Astrocyte (in vitro differentiated cells and primary cell): Measurements from ENCODE around the gene PPM1N. TPM values are rescaled to one million over a fixed set of nuclear protein-coding genes. Genes with fewer than 3 reads are reported as not detected.

Experiments
- DNase-seq: peaks from one replicate; pipeline ENCODE4 v3.0.0-alpha.2; 2010; ENCODE audit warnings: low read depth
- FAIRE-seq: peaks from 2 replicates; lab custom pipeline; 2011; peaks lifted over from hg19 to GRCh38; lab: Jason Lieb, UNC
- H2AFZ ChIP-seq: 2 replicates; pipeline ENCODE4 v1.6.0; 2012; ENCODE audit warnings: low read depth, low read length, inconsistent platforms
- H3K27ac ChIP-seq: 2 replicates; pipeline ENCODE4 v1.5.1; 2011; ENCODE audit warnings: low read depth, low read length, inconsistent platforms
- H3K27me3 ChIP-seq: 2 replicates; pipeline ENCODE4 v1.6.0; 2011; ENCODE audit warnings: low read length, inconsistent platforms; ENCODE audit not compliant: insufficient read depth
- H3K36me3 ChIP-seq: 2 replicates; pipeline ENCODE4 v1.5.1; 2011; ENCODE audit warnings: low read length, inconsistent platforms; ENCODE audit not compliant: insufficient read depth
- H3K4me1 ChIP-seq: 2 replicates; pipeline ENCODE4 v1.5.1; 2011; ENCODE audit warnings: low read length, inconsistent platforms; ENCODE audit not compliant: insufficient read depth
- H3K4me2 ChIP-seq: 2 replicates; pipeline ENCODE4 v1.6.0; 2012; ENCODE audit warnings: low read length, inconsistent platforms
- H3K4me3 ChIP-seq: 2 replicates; pipeline ENCODE4 v1.5.1; 2011; ENCODE audit warnings: low read depth, mild to moderate bottlenecking, low read length, inconsistent platforms; ENCODE audit not compliant: insufficient read depth
- H3K79me2 ChIP-seq: 2 replicates; pipeline ENCODE4 v1.6.0; 2012; ENCODE audit warnings: mild to moderate bottlenecking, low read length, inconsistent platforms; ENCODE audit not compliant: insufficient read depth
- H3K9ac ChIP-seq: 2 replicates; pipeline ENCODE4 v1.6.0; 2012; ENCODE audit warnings: mild to moderate bottlenecking, low read length, inconsistent platforms
- H3K9me3 ChIP-seq: 2 replicates; pipeline ENCODE4 v1.5.1; 2012; ENCODE audit warnings: low read depth, mild to moderate bottlenecking, low read length, inconsistent platforms; ENCODE audit not compliant: insufficient read depth
- H4K20me1 ChIP-seq: 2 replicates; pipeline ENCODE4 v1.6.0; 2012; ENCODE audit warnings: low read length, inconsistent platforms; ENCODE audit not compliant: insufficient read depth
- H3K27ac Mint-ChIP-seq: one replicate; pipeline ENCODE4 v1.8.0; 2021; ENCODE audit warnings: mild to moderate bottlenecking, mixed read lengths; ENCODE audit not compliant: unreplicated experiment
- H3K27me3 Mint-ChIP-seq: one replicate; pipeline ENCODE4 v1.8.0; 2021; ENCODE audit warnings: low read depth, mixed read lengths; ENCODE audit not compliant: unreplicated experiment
- H3K36me3 Mint-ChIP-seq: one replicate; pipeline ENCODE4 v1.8.0; 2021; ENCODE audit warnings: low read depth, mixed read lengths; ENCODE audit not compliant: unreplicated experiment
- H3K4me1 Mint-ChIP-seq: one replicate; pipeline ENCODE4 v1.8.0; 2021; ENCODE audit warnings: low read depth, mixed read lengths; ENCODE audit not compliant: unreplicated experiment
- H3K4me3 Mint-ChIP-seq: one replicate; pipeline ENCODE4 v1.8.0; 2021; ENCODE audit warnings: mild to moderate bottlenecking, moderate library complexity, mixed read lengths; ENCODE audit not compliant: unreplicated experiment
- H3K9me3 Mint-ChIP-seq: one replicate; pipeline ENCODE4 v1.8.0; 2021; ENCODE audit warnings: mild to moderate bottlenecking, mixed read lengths; ENCODE audit not compliant: unreplicated experiment
- EZH2 ChIP-seq: IDR thresholded peaks from 2 replicates; pipeline ENCODE4 v1.6.1; 2012; ENCODE audit warnings: mild to moderate bottlenecking, low read length, inconsistent platforms; ENCODE audit not compliant: insufficient read depth
- total RNA-seq: library from RNA; stranded (reverse); gene quantifications from 2 replicates; pipeline ENCODE4 v1.2.1, GENCODE V29; 2021
- TF ChIP-seq, protein P1 (sequence below): IDR thresholded peaks from 2 replicates; pipeline ENCODE4 v1.5.1; 2011; ENCODE audit warnings: low read depth, mild to moderate bottlenecking, inconsistent platforms, low read length, moderate library complexity; ENCODE audit not compliant: insufficient read depth

The PPM1N gene
- total RNA-seq, 1 donor from 2014 or later = 1.3 TPM

DNA sequence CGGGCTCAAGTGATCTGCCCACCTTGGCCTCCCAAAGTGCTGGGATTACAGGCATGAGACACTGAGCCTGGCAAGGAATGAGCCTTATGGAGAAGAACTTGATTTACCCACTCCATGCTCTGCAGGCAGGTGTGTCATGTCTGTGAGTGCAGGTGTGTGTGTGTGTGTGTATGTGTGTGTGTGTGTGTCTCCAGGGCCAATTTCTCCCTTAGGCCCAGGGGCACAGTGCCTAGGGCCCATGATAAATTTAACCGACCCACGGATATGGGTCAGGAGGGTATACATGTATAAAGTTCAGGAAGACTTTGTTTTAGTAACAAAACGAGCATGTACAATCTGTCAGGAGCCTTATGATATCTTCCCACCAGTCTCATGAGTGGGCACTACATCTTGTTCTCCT is 35.0 kb upstream of the PPM1N start:
- Histone ChIP-seq H3K4me2 (no peak overlapping the region), H3K4me1 (peaks cover 8% of the 10 kb centered on the region), H3K27me3 (no peaks in the 10 kb centered on the region), H3K9me3 (no peaks in the 10 kb centered on the region), H3K79me2 (no peaks in the 10 kb centered on the region), H4K20me1 (peaks cover 3% of the 10 kb centered on the region), H3K4me3 (no peak overlapping the region), H2AFZ (no peak overlapping the region), H3K27ac (no peak overlapping the region), H3K9ac (no peak overlapping the region), H3K36me3 (no peaks in the 10 kb centered on the region)
- Mint-ChIP-seq H3K27ac (no peak overlapping the region), H3K9me3 (no peaks in the 10 kb centered on the region), H3K4me1 (no peaks in the 10 kb centered on the region), H3K36me3 (no peaks in the 10 kb centered on the region), H3K27me3 (peaks cover 4% of the 10 kb centered on the region), H3K4me3 (no peak overlapping the region)
- FAIRE-seq (no peak), DNase-seq (no peak)
- TF ChIP-seq, protein P1, sequence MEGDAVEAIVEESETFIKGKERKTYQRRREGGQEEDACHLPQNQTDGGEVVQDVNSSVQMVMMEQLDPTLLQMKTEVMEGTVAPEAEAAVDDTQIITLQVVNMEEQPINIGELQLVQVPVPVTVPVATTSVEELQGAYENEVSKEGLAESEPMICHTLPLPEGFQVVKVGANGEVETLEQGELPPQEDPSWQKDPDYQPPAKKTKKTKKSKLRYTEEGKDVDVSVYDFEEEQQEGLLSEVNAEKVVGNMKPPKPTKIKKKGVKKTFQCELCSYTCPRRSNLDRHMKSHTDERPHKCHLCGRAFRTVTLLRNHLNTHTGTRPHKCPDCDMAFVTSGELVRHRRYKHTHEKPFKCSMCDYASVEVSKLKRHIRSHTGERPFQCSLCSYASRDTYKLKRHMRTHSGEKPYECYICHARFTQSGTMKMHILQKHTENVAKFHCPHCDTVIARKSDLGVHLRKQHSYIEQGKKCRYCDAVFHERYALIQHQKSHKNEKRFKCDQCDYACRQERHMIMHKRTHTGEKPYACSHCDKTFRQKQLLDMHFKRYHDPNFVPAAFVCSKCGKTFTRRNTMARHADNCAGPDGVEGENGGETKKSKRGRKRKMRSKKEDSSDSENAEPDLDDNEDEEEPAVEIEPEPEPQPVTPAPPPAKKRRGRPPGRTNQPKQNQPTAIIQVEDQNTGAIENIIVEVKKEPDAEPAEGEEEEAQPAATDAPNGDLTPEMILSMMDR = no peak
- TF ChIP-seq EZH2 = no peak

DNA sequence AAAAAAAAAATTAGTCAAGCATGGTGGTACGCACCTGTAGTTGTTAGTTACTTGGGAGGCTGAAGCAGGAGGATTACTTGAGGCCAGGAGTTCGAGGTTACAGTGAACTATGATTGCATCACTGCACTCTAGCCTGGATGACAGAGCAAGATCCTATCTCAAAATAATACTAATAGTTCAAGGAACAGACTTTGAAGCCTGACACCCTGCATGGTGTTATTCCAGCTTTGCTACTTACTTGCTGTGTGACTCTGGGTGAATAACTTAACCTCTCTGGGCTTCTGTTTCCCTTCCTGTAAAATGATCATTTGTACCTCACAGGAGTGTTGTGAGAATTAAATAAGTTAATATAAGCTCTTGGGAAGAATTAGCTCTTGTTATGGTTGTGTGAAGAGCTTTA is 34.0 kb upstream of the PPM1N start:
- no peaks in the 10 kb centered on the region for H3K36me3 Mint-ChIP-seq
- Histone ChIP-seq H3K27me3 (no peaks in the 10 kb centered on the region), H3K9ac (no peak overlapping the region), H3K4me3 (no peak overlapping the region), H3K4me1 (peaks cover 11% of the 10 kb centered on the region), H4K20me1 (peaks cover 8% of the 10 kb centered on the region), H3K79me2 (no peaks in the 10 kb centered on the region), H3K4me2 (no peak overlapping the region), H3K9me3 (no peaks in the 10 kb centered on the region), H3K27ac (no peak overlapping the region), H3K36me3 (no peaks in the 10 kb centered on the region), H2AFZ (no peak overlapping the region)
- FAIRE-seq = no peak
- no peak overlapping the region for H3K4me3 Mint-ChIP-seq
- H3K27ac Mint-ChIP-seq = no peak overlapping the region
- H3K27me3 Mint-ChIP-seq = peaks cover 4% of the 10 kb centered on the region
- H3K9me3 Mint-ChIP-seq = no peaks in the 10 kb centered on the region
- no peak for DNase-seq
- no peak for TF ChIP-seq EZH2
- TF ChIP-seq, protein P1 = no peak
- H3K4me1 Mint-ChIP-seq = no peaks in the 10 kb centered on the region

DNA sequence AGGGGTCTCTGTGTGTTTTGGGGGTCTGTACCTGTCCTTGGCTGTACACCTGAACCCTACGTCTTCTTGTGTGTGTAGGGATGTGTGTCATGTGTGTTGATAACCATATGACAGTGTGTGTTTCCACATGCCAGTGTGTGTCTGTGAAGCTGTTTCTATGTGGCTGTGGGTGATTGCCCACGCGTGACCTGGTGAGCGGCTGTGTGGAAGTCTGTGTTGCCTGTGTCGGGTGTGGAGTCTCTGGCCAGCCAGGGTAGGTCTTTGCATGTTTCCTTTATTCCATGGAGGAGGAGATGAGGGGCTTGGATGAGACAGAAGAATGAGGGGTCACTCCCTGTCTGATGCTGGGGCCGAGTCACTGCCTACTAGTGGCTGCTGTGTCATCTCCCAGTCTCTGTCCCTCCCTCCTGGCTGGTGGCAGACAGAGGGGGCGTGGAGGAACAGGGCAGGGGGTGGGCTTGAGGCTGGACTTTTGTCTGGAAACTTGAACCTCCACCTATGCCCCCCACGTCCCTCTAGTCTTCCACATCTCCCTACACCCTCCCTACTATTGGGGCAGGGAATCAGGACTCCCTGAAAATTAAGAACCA is 33.3 kb upstream of the PPM1N start:
- H3K36me3 ChIP-seq = no peaks in the 10 kb centered on the region
- H3K4me1 Mint-ChIP-seq = peaks cover 4% of the 10 kb centered on the region
- no peaks in the 10 kb centered on the region for H3K27me3 ChIP-seq
- H3K36me3 Mint-ChIP-seq = no peaks in the 10 kb centered on the region
- FAIRE-seq = no peak
- DNase-seq = no peak
- H3K79me2 ChIP-seq = no peaks in the 10 kb centered on the region
- no peak overlapping the region for H3K9ac ChIP-seq
- H3K9me3 Mint-ChIP-seq = no peaks in the 10 kb centered on the region
- no peak overlapping the region for H3K4me3 Mint-ChIP-seq
- no peak for TF ChIP-seq EZH2
- TF ChIP-seq, protein P1 = no peak
- no peak overlapping the region for H2AFZ ChIP-seq
- H3K4me3 ChIP-seq = no peak overlapping the region
- no peak overlapping the region for H3K4me2 ChIP-seq
- H3K9me3 ChIP-seq = no peaks in the 10 kb centered on the region
- H4K20me1 ChIP-seq = peaks cover 10% of the 10 kb centered on the region
- H3K27ac ChIP-seq = no peak overlapping the region
- peaks cover 4% of the 10 kb centered on the region for H3K27me3 Mint-ChIP-seq
- peaks cover 15% of the 10 kb centered on the region for H3K4me1 ChIP-seq
- peak overlapping the region; percentile 4 for H3K27ac Mint-ChIP-seq
